ENCODE results near the gene IGFBP1. TPM values are rescaled to one million over a fixed set of nuclear protein-coding genes. Genes with fewer than 3 reads are reported as not detected.

Gene IGFBP1
- total and polyA plus RNA-seq, 2 donors (not counting 1 experiment from before 2014, with no cell fraction given): not detected

DNA sequence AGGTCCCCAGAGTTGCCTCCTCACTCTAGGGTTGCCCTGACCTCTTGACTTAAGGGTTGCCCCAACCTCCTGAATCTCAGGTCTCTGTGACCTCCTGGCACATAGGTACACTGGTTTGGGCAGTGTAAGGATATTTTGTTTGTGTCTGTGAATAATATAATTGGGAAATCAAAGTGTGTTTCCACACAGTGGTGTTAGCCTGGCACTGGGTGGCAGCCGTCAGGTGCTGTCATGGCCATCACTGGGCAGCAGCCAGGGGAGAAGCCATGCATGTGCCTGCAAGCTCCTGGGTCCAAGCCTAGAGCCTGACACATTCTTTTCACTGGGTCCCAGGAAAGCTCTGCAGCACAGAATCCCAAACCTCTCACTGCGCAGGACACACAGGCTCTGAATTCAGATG, 11.8 kb upstream of the IGFBP1 start:
- Histone ChIP-seq H3K4me2 (replicated peaks; ENCODE audit: low read depth, low read length, poor library complexity, severe bottlenecking) (no peak overlapping the region), H3K9me3 (ENCODE audit: control extremely low read depth in 1 of 3, control insufficient read depth in 2 of 3, insufficient read depth in 1 of 3, low read length in 2 of 3) (peaks cover 0 to 19% (median 11%) of the 10 kb centered on the region in 3 donors), H4K20me1 (ENCODE audit: control insufficient read depth, insufficient read depth, low read length, poor library complexity, severe bottlenecking) (no peaks in the 10 kb centered on the region), H3K36me3 (replicated peaks in 1 of 2; ENCODE audit: control extremely low read depth in 1 of 2, control insufficient read depth in 1 of 2, extremely low read depth in 1 of 2, insufficient read depth in 2 of 2, low read length in 1 of 2) (no peaks in the 10 kb centered on the region), H3K27me3 (replicated peaks in 1 of 4; ENCODE audit: control extremely low read depth in 1 of 4, control insufficient read depth in 3 of 4, insufficient read depth in 4 of 4, low read length in 3 of 4) (no peaks in the 10 kb centered on the region), H3K27ac (ENCODE audit: low read length in 2 of 2) (no peak overlapping the region), H3K4me1 (ENCODE audit: control insufficient read depth in 2 of 2, insufficient read depth in 2 of 2, low read length in 2 of 2) (no peaks in the 10 kb centered on the region), H3K4me3 (ENCODE audit: control extremely low read depth in 1 of 5, extremely low read depth in 1 of 5, insufficient read depth in 1 of 5, low read depth in 2 of 5, low read length in 4 of 5) (no peak overlapping the region), H2AFZ (ENCODE audit: insufficient read depth, low read depth, low read length, poor library complexity, severe bottlenecking) (no peak overlapping the region), H3K9ac (ENCODE audit: low read length) (no peak overlapping the region), H3K79me2 (ENCODE audit: control insufficient read depth, insufficient read depth, low read length) (no peaks in the 10 kb centered on the region)
- ChIA-PET CTCF (no interaction called here), POLR2A (no interaction called here)
- H3K27me3 Mint-ChIP-seq: peaks cover 9% of the 10 kb centered on the region
- no peak for DNase-seq
- ATAC-seq (ENCODE audit: low read depth): no peak
- H3K4me3 Mint-ChIP-seq: no peak overlapping the region
- no peak overlapping the region for H3K27ac Mint-ChIP-seq
- intact Hi-C loops (cut with micrococcal nuclease): no loop called here
- H3K4me1 Mint-ChIP-seq: no peaks in the 10 kb centered on the region
- TF ChIP-seq, protein P1, sequence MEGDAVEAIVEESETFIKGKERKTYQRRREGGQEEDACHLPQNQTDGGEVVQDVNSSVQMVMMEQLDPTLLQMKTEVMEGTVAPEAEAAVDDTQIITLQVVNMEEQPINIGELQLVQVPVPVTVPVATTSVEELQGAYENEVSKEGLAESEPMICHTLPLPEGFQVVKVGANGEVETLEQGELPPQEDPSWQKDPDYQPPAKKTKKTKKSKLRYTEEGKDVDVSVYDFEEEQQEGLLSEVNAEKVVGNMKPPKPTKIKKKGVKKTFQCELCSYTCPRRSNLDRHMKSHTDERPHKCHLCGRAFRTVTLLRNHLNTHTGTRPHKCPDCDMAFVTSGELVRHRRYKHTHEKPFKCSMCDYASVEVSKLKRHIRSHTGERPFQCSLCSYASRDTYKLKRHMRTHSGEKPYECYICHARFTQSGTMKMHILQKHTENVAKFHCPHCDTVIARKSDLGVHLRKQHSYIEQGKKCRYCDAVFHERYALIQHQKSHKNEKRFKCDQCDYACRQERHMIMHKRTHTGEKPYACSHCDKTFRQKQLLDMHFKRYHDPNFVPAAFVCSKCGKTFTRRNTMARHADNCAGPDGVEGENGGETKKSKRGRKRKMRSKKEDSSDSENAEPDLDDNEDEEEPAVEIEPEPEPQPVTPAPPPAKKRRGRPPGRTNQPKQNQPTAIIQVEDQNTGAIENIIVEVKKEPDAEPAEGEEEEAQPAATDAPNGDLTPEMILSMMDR (IDR thresholded peaks at IDR 0.05): no peak
- TF ChIP-seq EZH2 (IDR thresholded peaks at IDR 0.05; ENCODE audit: borderline replicate concordance, insufficient read depth, low read depth, low read length, poor library complexity, severe bottlenecking): no peak
- H3K9me3 Mint-ChIP-seq (ENCODE audit: insufficient read depth): peaks cover 7% of the 10 kb centered on the region
- WGBS (ENCODE audit: insufficient coverage): 100% methylated on average over 2 of the region's 2 CpGs

DNA sequence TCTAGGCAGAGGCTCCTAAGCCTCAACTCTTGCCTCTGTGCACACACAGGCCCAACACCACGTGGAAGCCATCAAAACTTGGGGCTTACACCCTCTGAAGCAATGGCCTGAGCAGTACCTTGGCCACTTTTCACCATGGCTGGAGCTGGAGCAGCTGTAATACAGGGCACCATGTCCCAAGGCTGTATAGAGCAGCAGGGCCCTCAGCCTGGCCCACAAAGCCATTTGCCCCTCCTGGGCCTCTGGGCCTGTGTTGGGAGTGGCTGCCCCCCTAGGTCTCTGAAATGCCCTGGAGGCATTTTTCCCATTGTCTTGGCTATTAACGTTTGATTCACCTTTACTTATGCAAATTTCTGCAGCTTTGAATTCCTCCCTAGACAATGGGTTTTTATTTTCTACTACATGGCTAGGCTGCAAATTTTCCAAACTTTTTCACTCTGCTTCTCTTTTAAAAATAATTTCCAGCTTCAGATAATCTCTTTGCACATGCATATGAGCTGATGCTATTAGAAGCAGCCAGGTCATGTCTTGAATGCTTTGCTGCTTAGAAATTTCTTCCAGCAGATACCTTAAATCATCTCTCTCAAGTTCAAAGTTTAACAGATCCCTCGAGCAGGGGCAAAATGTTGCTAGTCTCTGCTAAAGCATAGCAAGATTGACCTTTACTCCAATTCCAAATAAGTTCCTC, 9.7 kb upstream of the IGFBP1 start:
- Histone ChIP-seq H3K27ac (ENCODE audit: low read length in 2 of 2) (no peak overlapping the region), H3K4me1 (ENCODE audit: control insufficient read depth in 2 of 2, insufficient read depth in 2 of 2, low read length in 2 of 2) (no peaks in the 10 kb centered on the region), H4K20me1 (ENCODE audit: control insufficient read depth, insufficient read depth, low read length, poor library complexity, severe bottlenecking) (no peaks in the 10 kb centered on the region), H3K36me3 (replicated peaks in 1 of 2; ENCODE audit: control extremely low read depth in 1 of 2, control insufficient read depth in 1 of 2, extremely low read depth in 1 of 2, insufficient read depth in 2 of 2, low read length in 1 of 2) (no peaks in the 10 kb centered on the region), H3K9ac (ENCODE audit: low read length) (no peak overlapping the region), H3K4me3 (ENCODE audit: control extremely low read depth in 1 of 5, extremely low read depth in 1 of 5, insufficient read depth in 1 of 5, low read depth in 2 of 5, low read length in 4 of 5) (no peak overlapping the region), H3K79me2 (ENCODE audit: control insufficient read depth, insufficient read depth, low read length) (no peaks in the 10 kb centered on the region), H3K4me2 (replicated peaks; ENCODE audit: low read depth, low read length, poor library complexity, severe bottlenecking) (no peak overlapping the region), H2AFZ (ENCODE audit: insufficient read depth, low read depth, low read length, poor library complexity, severe bottlenecking) (no peak overlapping the region), H3K27me3 (replicated peaks in 1 of 4; ENCODE audit: control extremely low read depth in 1 of 4, control insufficient read depth in 3 of 4, insufficient read depth in 4 of 4, low read length in 3 of 4) (peaks cover 0 to 2% (median 0%) of the 10 kb centered on the region in 4 experiments), H3K9me3 (ENCODE audit: control extremely low read depth in 1 of 3, control insufficient read depth in 2 of 3, insufficient read depth in 1 of 3, low read length in 2 of 3) (peaks cover 0 to 19% (median 11%) of the 10 kb centered on the region in 3 donors)
- intact Hi-C loops (cut with micrococcal nuclease): no loop called here
- Mint-ChIP-seq H3K27ac (no peak overlapping the region), H3K4me3 (no peak overlapping the region), H3K9me3 (ENCODE audit: insufficient read depth) (peaks cover 7% of the 10 kb centered on the region), H3K4me1 (no peaks in the 10 kb centered on the region), H3K27me3 (peaks cover 22% of the 10 kb centered on the region)
- CTCF ChIA-PET: no interaction called here
- 68% methylated on average over 3 of the region's 3 CpGs for WGBS (ENCODE audit: insufficient coverage)
- TF ChIP-seq EZH2 (IDR thresholded peaks at IDR 0.05; ENCODE audit: borderline replicate concordance, insufficient read depth, low read depth, low read length, poor library complexity, severe bottlenecking): no peak
- TF ChIP-seq, protein P1 (IDR thresholded peaks at IDR 0.05): no peak
- ATAC-seq (ENCODE audit: low read depth) (no peak), DNase-seq (no peak)
- POLR2A ChIA-PET: no interaction called here

Measured in B cell (primary cell).